Thymus (tissue), 11 donors: ENCODE results near the gene UGDH. TPM values are rescaled to one million over a fixed set of nuclear protein-coding genes. Genes with fewer than 3 reads are reported as not detected.

Source experiments
- DNase-seq, 9 donors: peaks; one replicate each; pipeline ENCODE4 v3.0.0-alpha.2; 2013; ENCODE audit warnings: low spot score in 9 of 9, low read depth in 6 of 9, missing footprints in 1 of 9
- H3K27ac ChIP-seq, 2 donors: one replicate each; pipeline ENCODE4 v1.5.1; 2013; ENCODE audit warnings: control low read depth in 1 of 2, low read depth in 1 of 2, low read length in 1 of 2, mild to moderate bottlenecking in 1 of 2, moderate library complexity in 1 of 2
- H3K27me3 ChIP-seq, 2 donors: one replicate each; pipeline ENCODE4 v1.5.1; 2013; ENCODE audit warnings: low read length in 1 of 2; ENCODE audit not compliant: control insufficient read depth in 2 of 2, insufficient read depth in 1 of 2
- H3K36me3 ChIP-seq, 2 donors: one replicate each; pipeline ENCODE4 v1.5.1; 2013; ENCODE audit warnings: low read length in 1 of 2, mild to moderate bottlenecking in 1 of 2, moderate library complexity in 1 of 2; ENCODE audit not compliant: control insufficient read depth in 2 of 2, insufficient read depth in 2 of 2
- H3K4me1 ChIP-seq, 2 donors: one replicate each; pipeline ENCODE4 v1.5.1; 2013; ENCODE audit warnings: low read length in 2 of 2; ENCODE audit not compliant: control insufficient read depth in 2 of 2, insufficient read depth in 2 of 2
- H3K4me3 ChIP-seq, 2 donors: one replicate each; pipeline ENCODE4 v1.5.1; 2013; ENCODE audit warnings: low read length in 2 of 2, control low read depth in 1 of 2, mild to moderate bottlenecking in 1 of 2
- H3K9me3 ChIP-seq, 2 donors: one replicate each; pipeline ENCODE4 v1.5.1; 2013; ENCODE audit warnings: low read length in 1 of 2, mild to moderate bottlenecking in 1 of 2; ENCODE audit not compliant: control insufficient read depth in 2 of 2, insufficient read depth in 1 of 2
- WGBS: extraction: QIAGEN DNeasy Blood & Tissue Kit; methylation state at CpG from one replicate; pipeline ENCODE4 v1.1.7; 2013; 5-methylcytosine and 5-hydroxymethylcytosine counted together
- polyA plus RNA-seq: library from polyadenylated mRNA; stranded (reverse); fragments of 200-250 nt; gene quantifications from one replicate; pipeline ENCODE4 v1.2.3, GENCODE V29; 2013
- total RNA-seq: library from RNA; stranded (reverse); fragments of 120-200 nt; gene quantifications from one replicate; pipeline ENCODE4 v1.2.4, GENCODE V29; 2013
- donor health status: healthy.

Gene UGDH
- total and polyA plus RNA-seq, 2 donors, result 11.7 to 12.7 TPM

GRCh38 chr4:39453738-39454137 is 73.5 kb downstream of the UGDH start:
- 93% methylated on average over 2 of the region's 2 CpGs for WGBS
- no peaks in the 10 kb centered on the region for H3K27me3 ChIP-seq

GRCh38 chr4:39452860-39453587 is 74.2 kb downstream of the UGDH start:
- no peaks in the 10 kb centered on the region for H3K9me3 ChIP-seq
- no peak for DNase-seq
- H3K4me3 ChIP-seq, result no peak overlapping the region
- H3K27ac ChIP-seq, result no peak overlapping the region
- H3K27me3 ChIP-seq, result no peaks in the 10 kb centered on the region
- 97% methylated on average over 11 of the region's 11 CpGs for WGBS
- peaks cover 35 to 71% of the 10 kb centered on the region in 2 donors for H3K36me3 ChIP-seq
- H3K4me1 ChIP-seq, result peaks cover 3 to 6% of the 10 kb centered on the region in 2 donors

More at GRCh38 chr4:39453738-39454137, 73.5 kb downstream of the UGDH start:
- Histone ChIP-seq H3K27ac (no peak overlapping the region), H3K36me3 (peaks cover 35 to 71% of the 10 kb centered on the region in 2 donors), H3K9me3 (no peaks in the 10 kb centered on the region), H3K4me3 (no peak overlapping the region), H3K4me1 (peaks cover 3 to 6% of the 10 kb centered on the region in 2 donors)
- no peak for DNase-seq

DNA sequence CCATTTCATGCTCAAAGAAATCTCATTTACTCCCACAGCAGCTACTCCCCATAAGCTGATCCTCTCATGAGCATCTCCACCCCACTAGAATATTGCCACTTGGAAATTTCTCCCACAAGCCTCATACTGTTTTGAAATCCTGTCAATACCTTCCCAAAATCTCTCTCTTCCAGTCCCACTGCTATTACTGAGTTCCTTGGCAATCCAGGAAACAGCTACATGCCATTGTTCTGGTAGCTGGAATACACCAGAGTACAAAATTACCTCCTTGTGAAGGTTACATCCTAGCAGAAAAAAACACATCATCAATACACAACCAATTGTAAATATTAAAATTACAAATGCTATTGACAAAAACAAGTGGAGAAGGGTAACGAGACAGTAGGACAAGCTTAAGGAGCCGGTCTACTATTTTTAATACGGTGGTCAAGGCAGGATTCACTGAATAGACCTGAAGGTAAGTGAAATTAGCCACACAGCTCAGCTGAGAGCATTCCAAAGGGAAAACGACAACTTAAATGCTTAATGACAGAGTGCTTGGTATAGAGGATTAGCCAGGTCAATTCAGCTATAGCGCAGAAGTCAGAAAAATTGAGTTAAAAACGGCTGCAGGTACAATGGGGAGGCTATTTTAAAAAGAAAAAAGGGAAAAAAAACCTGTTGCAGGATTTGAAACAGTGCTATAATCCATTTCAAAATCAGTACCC is 74.9 kb downstream of the UGDH start:
- Histone ChIP-seq H3K27ac (no peak overlapping the region), H3K4me1 (peaks cover 4 to 5% of the 10 kb centered on the region in 2 donors), H3K9me3 (no peaks in the 10 kb centered on the region), H3K27me3 (peaks cover 0 to 2% of the 10 kb centered on the region in 2 donors), H3K36me3 (peaks cover 34 to 65% of the 10 kb centered on the region in 2 donors), H3K4me3 (no peak overlapping the region)
- 97% methylated on average over 6 of the region's 6 CpGs for WGBS
- no peak for DNase-seq

DNA sequence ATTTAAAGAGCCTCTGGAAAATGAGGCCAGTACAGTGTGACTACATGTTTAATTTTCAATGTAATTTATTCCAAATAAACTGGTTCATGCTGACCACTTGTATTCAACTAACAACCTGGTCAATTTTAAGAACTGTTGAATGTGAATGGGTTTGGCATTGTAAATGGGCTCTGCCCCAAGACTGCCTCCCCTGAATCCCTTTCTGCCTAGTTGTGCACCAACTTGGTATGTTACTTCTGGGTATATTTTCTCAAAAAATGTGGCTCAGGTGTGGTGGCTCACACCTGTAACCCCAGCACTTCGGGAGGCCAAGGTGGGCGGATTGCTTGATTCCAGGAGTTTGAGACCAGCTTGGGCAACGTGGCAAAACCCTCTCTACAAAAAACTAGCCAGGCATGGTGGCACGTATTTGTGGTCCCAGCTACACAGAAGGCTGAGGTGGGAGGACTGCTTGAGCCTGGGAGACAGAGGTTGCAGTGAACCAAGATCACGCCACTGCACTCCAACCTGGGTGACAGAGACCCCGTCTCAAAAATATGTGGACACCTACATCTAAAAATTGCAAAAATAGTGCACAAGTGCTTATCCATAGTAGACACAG is 75.7 kb downstream of the UGDH start:
- WGBS, result 98% methylated on average over 6 of the region's 6 CpGs
- DNase-seq, result no peak
- Histone ChIP-seq H3K27me3 (peaks cover 0 to 10% of the 10 kb centered on the region in 2 donors), H3K4me1 (peaks cover 5 to 7% of the 10 kb centered on the region in 2 donors), H3K4me3 (no peak overlapping the region), H3K36me3 (peaks cover 30 to 57% of the 10 kb centered on the region in 2 donors), H3K9me3 (no peaks in the 10 kb centered on the region), H3K27ac (no peak overlapping the region)

- no peak overlapping the region for H3K4me3 ChIP-seq
- WGBS, result 49% methylated on average over 2 of the region's 2 CpGs
- no peak overlapping the region for H3K27ac ChIP-seq
- H3K27me3 ChIP-seq, result peaks cover 0 to 13% of the 10 kb centered on the region in 2 donors
- no peaks in the 10 kb centered on the region for H3K9me3 ChIP-seq
- H3K36me3 ChIP-seq, result peaks cover 26 to 48% of the 10 kb centered on the region in 2 donors
- DNase-seq, result no peak
- peaks cover 5 to 7% of the 10 kb centered on the region in 2 donors for H3K4me1 ChIP-seq
These were observed 76.6 kb downstream of the UGDH start for GRCh38 chr4:39450618-39451017.

Other genes starting within 250 kb of the UGDH start
- gene RFC1, start 161.1 kb downstream of the UGDH start, total RNA-seq, result 60.7 TPM
- gene RFC1, start 161.1 kb downstream of the UGDH start, polyA plus RNA-seq, result 17.0 TPM
- gene KLB, start 120.5 kb downstream of the UGDH start, total RNA-seq, result 0.05 TPM
- gene KLB, start 120.5 kb downstream of the UGDH start, polyA plus RNA-seq, result 0.14 TPM
- gene RPL9, start 68.5 kb downstream of the UGDH start, total RNA-seq, result 3,904 TPM
- 3,607 TPM for gene RPL9, start 68.5 kb downstream of the UGDH start, polyA plus RNA-seq
- gene LIAS, start 68.4 kb downstream of the UGDH start, total RNA-seq, result 12.5 TPM
- 29.1 TPM for gene LIAS, start 68.4 kb downstream of the UGDH start, polyA plus RNA-seq
- gene SMIM14, start 111.4 kb upstream of the UGDH start, total RNA-seq, result 13.0 TPM
- gene SMIM14, start 111.4 kb upstream of the UGDH start, polyA plus RNA-seq, result 42.0 TPM
- gene UBE2K, start 170.7 kb upstream of the UGDH start, total RNA-seq, result 18.5 TPM
- 40.9 TPM for gene UBE2K, start 170.7 kb upstream of the UGDH start, polyA plus RNA-seq